NCI-H2196 (cell line): ENCODE results near the gene FADS3.

Source experiments
- DNase-seq: peaks from one replicate; lab custom pipeline; 2025; ENCODE audit not compliant: unreplicated experiment; lab: John Stamatoyannopoulos, UW

The FADS3 gene

GRCh38 chr11:61891331-61892084 lies at the start of gene FADS3:
FADS3 (minus strand) TSS chr11:61891545; CDS start chr11:61891381, 164 bp downstream.
- peak; percentile 87 for DNase-seq

GRCh38 chr11:61940466-61940865 lies 49.1 kb upstream of the FADS3 start:
- DNase-seq, result no peak

- no peak for DNase-seq
Measured at GRCh38 chr11:61935861-61936260, 44.5 kb upstream of the FADS3 start.

GRCh38 chr11:61930933-61931332 lies 39.6 kb upstream of the FADS3 start:
- no peak for DNase-seq

- DNase-seq, result no peak
Measured at GRCh38 chr11:61928606-61929005, 37.3 kb upstream of the FADS3 start.

- DNase-seq, result no peak
Measured at GRCh38 chr11:61927501-61927900, 36.2 kb upstream of the FADS3 start.

GRCh38 chr11:61926235-61926634 lies 34.9 kb upstream of the FADS3 start:
- DNase-seq, result no peak

- no peak for DNase-seq
Measured at GRCh38 chr11:61925736-61926135, 34.4 kb upstream of the FADS3 start.

GRCh38 chr11:61924064-61924455 lies 32.7 kb upstream of the FADS3 start:
- DNase-seq, result no peak

GRCh38 chr11:61923166-61924063 lies 32.1 kb upstream of the FADS3 start:
- no peak for DNase-seq

- DNase-seq, result no peak
Measured at GRCh38 chr11:61922539-61922938, 31.2 kb upstream of the FADS3 start.

GRCh38 chr11:61921446-61921845 lies 30.1 kb upstream of the FADS3 start:
- no peak for DNase-seq

- DNase-seq, result no peak
Measured at GRCh38 chr11:61919705-61920631, 28.6 kb upstream of the FADS3 start.

- no peak for DNase-seq
Measured at GRCh38 chr11:61918938-61919704, 27.8 kb upstream of the FADS3 start.

- no peak for DNase-seq
Measured at GRCh38 chr11:61918251-61918937, 27.0 kb upstream of the FADS3 start.

- peak; percentile 48 for DNase-seq
Measured at GRCh38 chr11:61917334-61918109, 26.2 kb upstream of the FADS3 start, which contains the start of gene RAB3IL1. RAB3IL1 (minus strand) TSS chr11:61917566; CDS start chr11:61917367, 199 bp downstream.

- DNase-seq, result no peak
Measured at GRCh38 chr11:61916737-61917333, 25.5 kb upstream of the FADS3 start.

GRCh38 chr11:61914471-61915171 lies 23.3 kb upstream of the FADS3 start:
- DNase-seq, result no peak
